Rectal smooth muscle tissue (tissue), 1 donor: ENCODE results near the gene IZUMO1.
"Not testable (repeated sequence)": the region's sequence is repeated elsewhere in the genome, so short reads cannot be mapped to it uniquely, and the experiment has no call there.

Source experiments
- H3K27ac ChIP-seq: one replicate; pipeline ENCODE4 v1.7.0; 2013; ENCODE audit warnings: low read depth, low read length, inconsistent platforms
- H3K27me3 ChIP-seq: one replicate; pipeline ENCODE4 v1.7.0; 2013; ENCODE audit warnings: low read length; ENCODE audit not compliant: control insufficient read depth, insufficient read depth
- H3K36me3 ChIP-seq: one replicate; pipeline ENCODE4 v1.7.0; 2013; ENCODE audit warnings: low read length; ENCODE audit not compliant: control insufficient read depth, insufficient read depth
- H3K4me1 ChIP-seq: one replicate; pipeline ENCODE4 v1.7.0; 2013; ENCODE audit warnings: low read length; ENCODE audit not compliant: control insufficient read depth, insufficient read depth
- H3K4me3 ChIP-seq: one replicate; pipeline ENCODE4 v1.7.0; 2013; ENCODE audit warnings: low read length
- H3K9ac ChIP-seq: one replicate; pipeline ENCODE4 v1.7.0; 2013; ENCODE audit warnings: low read length

Gene IZUMO1

DNA sequence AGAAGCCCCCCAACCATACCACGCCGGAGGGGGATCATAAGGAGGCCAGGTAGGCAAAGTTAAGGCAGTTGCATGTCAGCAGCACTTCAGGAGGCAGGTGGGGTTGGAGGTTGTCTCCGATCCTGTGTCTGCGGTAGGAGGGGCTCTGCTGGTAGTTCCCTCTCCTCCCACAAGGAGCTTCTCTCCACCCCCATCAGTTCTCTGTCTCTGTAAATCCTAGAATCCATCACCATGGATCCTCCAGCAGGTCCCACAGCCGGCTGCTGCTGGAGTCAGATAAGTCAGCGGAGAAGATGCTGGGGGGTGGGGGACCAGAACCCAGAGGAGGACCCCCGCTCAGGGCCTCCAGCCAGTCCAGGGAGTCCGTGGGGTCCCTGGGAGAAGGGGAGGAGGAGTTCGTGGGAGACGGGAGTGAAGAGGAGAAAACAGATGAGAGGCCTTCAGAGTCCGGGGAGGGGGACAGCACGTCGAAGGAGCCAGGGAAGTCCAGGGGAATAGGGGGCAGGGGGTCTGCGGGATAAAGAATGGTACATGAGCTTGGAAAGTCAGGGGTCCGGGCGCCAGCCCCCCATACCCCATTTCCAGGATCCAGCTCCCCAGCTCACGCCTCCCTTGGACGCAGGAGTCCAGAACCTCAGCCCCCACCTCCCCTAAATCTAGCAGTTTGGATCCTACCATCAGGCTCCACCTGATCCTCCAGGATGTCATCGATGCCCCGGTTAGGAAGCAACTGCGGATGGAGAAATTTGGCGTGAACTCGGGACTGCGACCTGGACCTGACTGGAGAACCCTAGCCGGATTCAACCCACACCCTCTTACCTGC, 33.5 kb downstream of the IZUMO1 start:
- H3K9ac ChIP-seq = no peak overlapping the region
- H3K36me3 ChIP-seq = no peaks in the 10 kb centered on the region
- H3K4me3 ChIP-seq = peak overlapping the region; percentile 82
- H3K27ac ChIP-seq = no peak overlapping the region
- peaks cover 10% of the 10 kb centered on the region for H3K4me1 ChIP-seq
- no peaks in the 10 kb centered on the region for H3K27me3 ChIP-seq

DNA sequence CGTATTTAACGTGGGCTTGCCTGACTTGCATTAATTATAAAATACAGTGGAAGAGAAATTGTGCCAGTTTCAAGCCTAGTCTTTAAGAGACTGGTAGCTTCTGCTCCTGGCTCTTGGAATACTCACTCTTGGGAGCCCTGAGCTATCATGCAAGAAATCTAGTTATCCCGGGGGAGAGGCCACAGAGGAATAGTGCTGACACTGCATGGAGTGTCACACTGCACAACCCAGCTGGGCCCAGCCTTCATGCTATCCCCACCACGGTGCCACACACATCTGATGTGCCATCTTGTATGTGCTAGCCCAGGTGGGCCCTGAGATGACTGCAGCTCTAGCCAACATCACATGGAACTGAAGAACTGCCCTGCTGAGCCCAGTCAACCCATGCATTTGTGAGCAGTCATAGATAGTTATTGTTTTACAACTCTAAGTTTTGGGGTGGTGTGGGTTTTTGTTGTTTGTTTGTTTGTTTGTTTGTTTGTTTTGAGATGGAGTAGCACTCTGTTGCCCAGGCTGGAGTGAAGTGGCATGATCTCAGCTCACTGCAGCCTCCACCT, 35.5 kb downstream of the IZUMO1 start:
- Histone ChIP-seq H3K9ac (no peak overlapping the region), H3K4me3 (no peak overlapping the region), H3K4me1 (peaks cover 10% of the 10 kb centered on the region), H3K36me3 (no peaks in the 10 kb centered on the region), H3K27me3 (no peaks in the 10 kb centered on the region), H3K27ac (no peak overlapping the region)

DNA sequence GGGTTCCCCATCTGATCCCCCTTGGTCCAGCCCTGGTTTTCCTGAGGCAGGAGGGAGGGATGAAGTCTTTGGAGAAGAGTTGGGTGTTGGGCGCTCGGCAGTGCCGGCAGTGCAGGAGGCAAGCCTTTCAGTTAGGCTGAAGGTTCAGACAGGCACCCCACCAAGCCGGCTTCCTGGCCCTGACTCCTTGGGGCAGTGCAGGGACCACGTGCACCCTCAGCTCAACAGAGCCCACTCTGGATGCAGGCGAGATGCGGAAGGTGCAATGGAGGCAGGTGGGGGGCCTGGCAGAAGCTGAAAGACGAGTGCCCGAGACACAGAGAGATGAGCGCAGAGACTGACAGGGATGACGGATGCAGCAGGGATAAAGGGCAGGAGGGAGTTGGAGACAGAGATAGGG, 38.2 kb downstream of the IZUMO1 start:
- no peak overlapping the region for H3K4me3 ChIP-seq
- H3K4me1 ChIP-seq = no peaks in the 10 kb centered on the region
- no peaks in the 10 kb centered on the region for H3K36me3 ChIP-seq
- H3K9ac ChIP-seq = no peak overlapping the region
- H3K27me3 ChIP-seq = no peaks in the 10 kb centered on the region
- no peak overlapping the region for H3K27ac ChIP-seq

DNA sequence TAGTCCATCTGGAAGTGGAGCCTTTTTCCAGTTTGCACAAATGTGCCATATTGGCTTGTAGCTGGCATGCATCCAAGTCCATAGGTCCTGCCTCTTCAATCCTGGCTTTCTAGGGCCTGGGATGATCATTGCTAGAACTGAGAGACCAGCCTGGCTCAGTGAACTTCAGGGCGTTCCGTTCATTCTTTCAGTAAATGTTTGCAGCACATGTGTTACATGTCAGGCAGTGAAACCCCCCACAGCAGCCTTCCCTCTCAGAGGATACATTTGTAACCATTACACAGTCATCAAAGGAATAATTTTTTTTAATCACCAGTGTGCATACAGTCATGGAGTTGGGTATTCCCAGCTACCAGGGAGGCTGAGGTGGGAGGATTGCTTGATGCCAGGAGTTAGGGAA, 41.3 kb downstream of the IZUMO1 start:
- H3K9ac ChIP-seq = no peak overlapping the region
- H3K36me3 ChIP-seq = no peaks in the 10 kb centered on the region
- H3K4me3 ChIP-seq = no peak overlapping the region
- H3K27me3 ChIP-seq = no peaks in the 10 kb centered on the region
- H3K4me1 ChIP-seq = no peaks in the 10 kb centered on the region
- H3K27ac ChIP-seq = no peak overlapping the region

DNA sequence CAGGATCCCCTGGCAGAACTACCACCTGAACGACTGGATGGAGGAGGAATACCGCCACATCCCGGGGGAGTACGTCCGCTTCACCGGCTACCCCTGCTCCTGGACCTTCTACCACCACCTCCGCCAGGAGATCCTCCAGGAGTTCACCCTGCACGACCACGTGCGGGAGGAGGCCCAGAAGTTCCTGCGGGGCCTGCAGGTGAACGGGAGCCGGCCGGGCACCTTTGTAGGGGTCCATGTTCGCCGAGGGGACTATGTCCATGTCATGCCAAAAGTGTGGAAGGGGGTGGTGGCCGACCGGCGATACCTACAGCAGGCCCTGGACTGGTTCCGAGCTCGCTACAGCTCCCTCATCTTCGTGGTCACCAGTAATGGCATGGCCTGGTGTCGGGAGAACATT, 43.4 kb downstream of the IZUMO1 start:
- H3K4me1 ChIP-seq = no peaks in the 10 kb centered on the region

DNA sequence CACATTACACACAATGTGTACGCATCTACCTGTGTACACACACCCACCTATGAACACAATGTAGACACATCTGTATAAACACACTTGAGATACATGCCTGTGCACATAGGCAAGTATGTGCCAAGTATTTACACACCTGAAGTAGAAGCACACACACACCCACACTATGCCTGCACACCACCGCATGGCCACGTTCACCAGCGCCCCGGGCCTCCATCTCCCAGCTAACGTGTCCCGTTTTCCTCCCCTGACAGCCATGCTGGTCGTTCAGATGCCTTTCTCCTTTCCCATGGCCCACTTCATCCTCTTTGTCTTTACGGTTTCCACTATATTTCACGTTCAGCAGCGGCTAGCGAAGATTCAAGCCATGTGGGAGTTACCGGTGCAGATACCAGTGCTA, 44.0 kb downstream of the IZUMO1 start:
- Histone ChIP-seq H3K27me3 (no peaks in the 10 kb centered on the region), H3K36me3 (no peaks in the 10 kb centered on the region), H3K27ac (no peak overlapping the region), H3K4me1 (no peaks in the 10 kb centered on the region), H3K9ac (no peak overlapping the region), H3K4me3 (no peak overlapping the region)

More for the DNA sequence above, 43.4 kb downstream of the IZUMO1 start:
- H3K9ac ChIP-seq = no peak overlapping the region
- no peaks in the 10 kb centered on the region for H3K27me3 ChIP-seq
- no peak overlapping the region for H3K4me3 ChIP-seq
- no peak overlapping the region for H3K27ac ChIP-seq
- H3K36me3 ChIP-seq = no peaks in the 10 kb centered on the region

DNA sequence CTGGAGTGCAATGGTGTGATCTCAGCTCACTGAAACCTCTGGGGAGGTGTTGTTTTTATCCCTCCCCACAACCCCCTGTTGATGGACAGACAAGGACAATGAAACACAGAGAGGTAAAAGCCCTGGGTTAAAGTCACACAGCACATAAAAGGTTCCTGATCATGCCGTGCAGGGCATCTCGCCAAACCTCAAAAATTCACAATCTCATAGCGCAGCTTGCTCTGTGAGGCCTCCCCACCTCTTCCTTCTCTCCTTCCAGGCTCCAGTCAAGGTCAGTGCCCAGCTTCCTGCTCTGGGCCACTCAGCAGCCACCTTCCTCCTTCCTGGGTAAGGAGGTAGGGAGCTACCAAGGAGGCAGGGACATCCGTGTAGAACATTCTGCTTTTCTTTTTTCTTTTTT, 48.7 kb downstream of the IZUMO1 start:
- Histone ChIP-seq H3K27me3 (peaks cover 11% of the 10 kb centered on the region), H3K9ac (no peak overlapping the region), H3K27ac (no peak overlapping the region), H3K36me3 (no peaks in the 10 kb centered on the region), H3K4me3 (peak overlapping the region; percentile 27), H3K4me1 (no peaks in the 10 kb centered on the region)

DNA sequence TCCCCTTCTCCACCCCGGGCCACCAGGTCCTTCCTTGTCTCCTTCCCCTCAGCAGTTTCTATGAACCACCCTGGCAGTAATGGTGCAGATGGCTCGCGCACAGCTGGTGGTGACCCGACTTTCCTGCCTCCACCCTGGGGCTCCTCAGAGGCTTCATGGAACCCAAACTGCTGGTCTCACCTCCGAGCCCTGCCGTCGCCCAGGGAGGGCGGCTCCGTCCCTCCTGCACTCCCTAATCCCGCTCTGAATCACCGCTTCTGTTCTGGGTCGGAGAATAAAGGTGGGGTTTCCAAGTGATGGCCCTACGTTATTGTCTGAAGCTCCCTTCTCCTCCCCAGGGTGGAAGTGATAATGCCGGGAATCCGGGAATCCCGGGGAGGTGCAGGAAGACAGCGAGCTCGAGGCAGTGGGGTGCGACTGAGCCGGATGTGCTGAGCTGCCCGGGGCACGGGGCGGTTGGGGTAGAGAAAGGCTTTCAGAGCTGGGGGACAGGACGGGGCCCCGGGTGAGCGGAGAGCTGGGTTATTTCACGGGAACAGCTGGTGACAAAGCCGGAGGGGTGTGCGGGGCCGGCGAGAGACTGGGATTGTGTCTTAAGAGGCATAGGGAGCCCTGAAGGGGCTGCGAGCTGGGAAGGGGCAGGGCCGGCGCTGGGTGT, 50.2 kb downstream of the IZUMO1 start:
- Histone ChIP-seq H3K36me3 (no peaks in the 10 kb centered on the region), H3K27ac (no peak overlapping the region), H3K9ac (peak overlapping the region; percentile 68), H3K27me3 (peaks cover 11% of the 10 kb centered on the region), H3K4me3 (peak overlapping the region; percentile 73), H3K4me1 (no peaks in the 10 kb centered on the region)

DNA sequence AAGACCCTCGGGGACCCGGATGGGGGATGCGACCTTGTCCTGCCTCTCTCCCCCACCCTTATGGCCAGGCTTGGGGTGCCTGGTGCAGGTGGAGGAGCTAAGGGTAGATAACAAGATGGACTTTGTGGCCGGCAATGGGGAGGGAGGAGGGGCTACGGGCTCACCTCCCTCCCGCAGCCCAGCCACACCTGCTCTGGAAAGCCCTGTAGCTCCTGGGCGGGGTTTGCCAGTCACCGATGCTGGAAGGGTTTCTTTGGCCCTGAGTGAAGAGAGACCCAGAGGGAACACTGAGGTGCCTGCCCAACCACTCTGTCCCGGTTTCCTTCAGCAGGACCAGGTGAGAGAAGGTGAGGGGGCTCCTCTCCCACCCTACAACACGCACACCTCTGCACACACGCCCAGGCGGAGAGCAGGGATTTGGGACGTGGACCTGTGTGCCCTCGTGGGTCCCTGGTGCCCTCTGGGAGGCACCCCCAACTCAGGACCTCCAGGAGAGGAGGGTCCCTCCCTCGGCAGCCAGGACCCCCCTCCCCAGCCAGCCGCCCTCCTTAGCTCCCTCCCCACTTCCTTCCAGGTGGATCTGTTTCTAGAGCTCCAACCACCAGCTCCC, 50.9 kb downstream of the IZUMO1 start, which contains the start of gene FUT2:
TSS of gene FUT2 (plus strand) at position 229 of the 610 bp plus-strand sequence. CDS start 6,986 bp downstream, outside the sequence.
- Histone ChIP-seq H3K4me3 (peak within 1 kb of the TSS; percentile 73), H3K4me1 (no peaks in the 10 kb centered on the region), H3K27me3 (peaks cover 11% of the 10 kb centered on the region), H3K36me3 (no peaks in the 10 kb centered on the region), H3K27ac (no peak within 1 kb of the TSS), H3K9ac (peak within 1 kb of the TSS; percentile 68)

DNA sequence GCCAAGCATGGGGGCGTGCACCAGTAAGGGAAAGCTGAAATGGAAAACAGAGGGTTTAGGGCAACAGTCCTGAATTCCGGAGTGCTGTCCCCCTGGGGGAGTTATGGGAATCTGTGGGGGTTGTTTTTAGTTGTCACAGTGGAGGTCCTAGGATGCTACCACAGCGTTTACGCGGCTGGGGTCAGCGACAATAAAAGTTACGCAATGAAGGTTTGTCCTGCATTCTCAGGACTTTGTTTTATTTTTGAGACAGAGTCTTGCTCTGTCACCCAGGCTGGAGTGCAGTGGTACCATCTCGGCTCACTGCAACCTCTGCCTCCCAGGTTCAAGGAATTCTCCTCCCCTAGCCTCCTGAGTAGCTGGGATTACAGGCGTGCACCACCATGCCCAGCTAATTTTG, 53.1 kb downstream of the IZUMO1 start:
- not testable (repeated sequence) for H3K36me3 ChIP-seq, H3K4me3 ChIP-seq, H3K9ac ChIP-seq, H3K4me1 ChIP-seq, H3K27ac ChIP-seq
- peaks cover 11% of the 10 kb centered on the region for H3K27me3 ChIP-seq
